Esophagus muscularis mucosa (tissue), 4 donors: ENCODE measurements around the gene NTN1.

Source experiments
- EP300 ChIP-seq: sonication (generic); formaldehyde crosslinking; IDR thresholded peaks from one replicate; pipeline ENCODE4 v1.6.1; 2017; ENCODE audit warnings: antibody characterized with exemption
- POLR2A ChIP-seq: fragments of 450-650 bp; IDR thresholded peaks from one replicate; pipeline ENCODE4 v1.6.1; 2017; ENCODE audit warnings: antibody characterized with exemption, moderate library complexity, mild to moderate bottlenecking, low read depth
- POLR2AphosphoS5 ChIP-seq, 2 donors: sonication (generic); formaldehyde crosslinking; IDR thresholded peaks; one replicate each; pipeline ENCODE4 v1.6.1; 2017; ENCODE audit warnings: antibody characterized with exemption in 2 of 2
- TF ChIP-seq, protein P1 (sequence below), 3 experiments: fragments of 200-600 bp in 2 of 3; fragments of 450-650 bp in 1 of 3; sonication (generic) in 2 of 3; IDR thresholded peaks; one replicate each; pipeline ENCODE4 v1.5.1; 2017 to 2019; ENCODE audit warnings: antibody characterized with exemption in 3 of 3, mild to moderate bottlenecking in 2 of 3, moderate library complexity in 1 of 3

DNA sequence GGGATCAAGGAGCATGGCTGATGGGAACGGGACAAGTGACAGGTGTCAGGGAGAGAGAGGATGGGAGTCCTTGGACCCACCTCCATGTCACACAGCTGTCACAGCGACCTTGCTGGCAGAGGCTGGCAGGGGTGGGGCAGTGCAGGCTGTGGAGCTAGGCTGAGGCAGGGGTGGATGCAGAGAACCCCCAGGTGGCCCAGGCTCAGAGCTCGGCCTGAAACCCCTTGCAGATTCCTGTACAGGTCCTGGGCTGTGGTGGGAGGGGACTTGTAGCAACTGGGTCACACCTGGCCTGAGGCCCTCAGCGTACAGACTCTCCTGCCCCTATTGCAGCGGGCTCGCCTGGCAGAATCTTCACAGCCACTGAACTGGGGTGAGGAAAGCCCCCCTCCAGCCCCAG lies 174.1 kb downstream of the NTN1 start:
- TF ChIP-seq, protein P1, sequence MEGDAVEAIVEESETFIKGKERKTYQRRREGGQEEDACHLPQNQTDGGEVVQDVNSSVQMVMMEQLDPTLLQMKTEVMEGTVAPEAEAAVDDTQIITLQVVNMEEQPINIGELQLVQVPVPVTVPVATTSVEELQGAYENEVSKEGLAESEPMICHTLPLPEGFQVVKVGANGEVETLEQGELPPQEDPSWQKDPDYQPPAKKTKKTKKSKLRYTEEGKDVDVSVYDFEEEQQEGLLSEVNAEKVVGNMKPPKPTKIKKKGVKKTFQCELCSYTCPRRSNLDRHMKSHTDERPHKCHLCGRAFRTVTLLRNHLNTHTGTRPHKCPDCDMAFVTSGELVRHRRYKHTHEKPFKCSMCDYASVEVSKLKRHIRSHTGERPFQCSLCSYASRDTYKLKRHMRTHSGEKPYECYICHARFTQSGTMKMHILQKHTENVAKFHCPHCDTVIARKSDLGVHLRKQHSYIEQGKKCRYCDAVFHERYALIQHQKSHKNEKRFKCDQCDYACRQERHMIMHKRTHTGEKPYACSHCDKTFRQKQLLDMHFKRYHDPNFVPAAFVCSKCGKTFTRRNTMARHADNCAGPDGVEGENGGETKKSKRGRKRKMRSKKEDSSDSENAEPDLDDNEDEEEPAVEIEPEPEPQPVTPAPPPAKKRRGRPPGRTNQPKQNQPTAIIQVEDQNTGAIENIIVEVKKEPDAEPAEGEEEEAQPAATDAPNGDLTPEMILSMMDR (IDR thresholded peaks at IDR 0.05) = no peak
- TF ChIP-seq POLR2AphosphoS5 (IDR thresholded peaks at IDR 0.05) (no peak), POLR2A (no peak), EP300 (no peak)
